Peyer's patch (tissue), 4 donors: ENCODE data around the gene PTPRC. TPM values are rescaled to one million over a fixed set of nuclear protein-coding genes. Genes with fewer than 3 reads are reported as not detected.
A peak's percentile ranks its signal among the peaks of the same experiment; 100 is the strongest.

Experiments used
- DNase-seq, 3 donors: peaks; one replicate each; pipeline ENCODE4 v3.0.0-alpha.2; 2017 to 2019
- H3K27ac ChIP-seq, 4 donors: fragments of 200-600 bp; sonication (generic); one replicate each; pipeline ENCODE4 v1.5.1; 2016 to 2019
- H3K27me3 ChIP-seq, 2 donors: fragments of 200-600 bp; sonication (generic); one replicate each; pipeline ENCODE4 v1.5.1; 2019
- H3K36me3 ChIP-seq, 3 donors: fragments of 200-600 bp; sonication (generic); one replicate each; pipeline ENCODE4 v1.5.1; 2016 to 2019
- H3K4me1 ChIP-seq, 4 donors: fragments of 200-600 bp; sonication (generic); one replicate each; pipeline ENCODE4 v1.5.1; 2016 to 2019
- H3K4me3 ChIP-seq, 4 donors: fragments of 200-600 bp; sonication (generic); 1 replicate in 3 of 4; 2 replicates in 1 of 4; pipeline ENCODE4 v1.5.1; 2016 to 2019; ENCODE audit warnings: mild to moderate bottlenecking in 1 of 4
- H3K9me3 ChIP-seq, 4 donors: fragments of 200-600 bp; sonication (generic); one replicate each; pipeline ENCODE4 v1.5.1; 2016 to 2019; ENCODE audit warnings: mild to moderate bottlenecking in 1 of 4
- CTCF ChIP-seq, 6 experiments: fragments of 450-650 bp in 4 of 6; fragments of 200-600 bp in 2 of 6; sonication (generic) in 1 of 6; IDR thresholded peaks; one replicate each; pipeline ENCODE4 v1.5.1; 2017 to 2019; ENCODE audit warnings: antibody characterized with exemption in 6 of 6, mild to moderate bottlenecking in 3 of 6, moderate library complexity in 1 of 6
- POLR2A ChIP-seq, 2 donors: fragments of 450-650 bp; IDR thresholded peaks; one replicate each; pipeline ENCODE4 v1.5.1; 2017; ENCODE audit warnings: antibody characterized with exemption in 2 of 2, mild to moderate bottlenecking in 2 of 2, moderate library complexity in 2 of 2
- total RNA-seq, 4 donors: library from RNA; depleted of rRNA; stranded (reverse); fragments of >200 nt; gene quantifications; one replicate each; pipeline ENCODE4 v1.1.0, GENCODE V29; 2016

PTPRC gene
- total RNA-seq, 4 donors from 2014 or later: 13.3 to 127 (median 22.1) TPM

DNA sequence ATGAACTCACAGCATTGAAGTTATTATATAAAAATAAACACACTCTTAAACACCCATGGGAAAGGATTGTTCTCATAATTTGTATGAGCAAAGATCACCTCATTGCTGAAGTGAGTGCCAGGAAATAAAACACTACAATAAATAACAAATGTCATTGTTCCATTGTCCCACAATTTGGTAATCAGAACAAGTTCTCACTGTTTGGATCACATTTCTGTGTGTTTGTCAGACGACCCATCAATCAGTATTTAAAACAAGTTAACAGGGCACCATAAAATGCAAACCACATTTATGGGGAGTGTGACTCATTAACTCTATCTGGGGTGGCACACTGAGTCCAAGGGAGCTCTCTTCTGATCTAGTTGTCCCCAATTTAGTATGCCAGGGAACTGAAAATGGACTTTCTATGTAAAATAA is 124.5 kb downstream of the PTPRC start:
- no peaks in the 10 kb centered on the region for H3K4me1 ChIP-seq
- H3K36me3 ChIP-seq: no peaks in the 10 kb centered on the region
- no peaks in the 10 kb centered on the region for H3K27me3 ChIP-seq
- DNase-seq: no peak
- H3K27ac ChIP-seq: no peak overlapping the region
- no peaks in the 10 kb centered on the region for H3K9me3 ChIP-seq
- no peak overlapping the region for H3K4me3 ChIP-seq
- TF ChIP-seq POLR2A (IDR thresholded peaks at IDR 0.05) (no peak), CTCF (IDR thresholded peaks at IDR 0.05) (no peak)

GRCh38 chr1:198764748-198765147 is 125.9 kb downstream of the PTPRC start:
- Histone ChIP-seq H3K27me3 (no peaks in the 10 kb centered on the region), H3K36me3 (no peaks in the 10 kb centered on the region), H3K27ac (no peak overlapping the region), H3K4me3 (no peak overlapping the region), H3K4me1 (no peaks in the 10 kb centered on the region), H3K9me3 (no peaks in the 10 kb centered on the region)
- no peak for DNase-seq
- TF ChIP-seq POLR2A (IDR thresholded peaks at IDR 0.05): no peak
- TF ChIP-seq CTCF (IDR thresholded peaks at IDR 0.05): no peak

DNA sequence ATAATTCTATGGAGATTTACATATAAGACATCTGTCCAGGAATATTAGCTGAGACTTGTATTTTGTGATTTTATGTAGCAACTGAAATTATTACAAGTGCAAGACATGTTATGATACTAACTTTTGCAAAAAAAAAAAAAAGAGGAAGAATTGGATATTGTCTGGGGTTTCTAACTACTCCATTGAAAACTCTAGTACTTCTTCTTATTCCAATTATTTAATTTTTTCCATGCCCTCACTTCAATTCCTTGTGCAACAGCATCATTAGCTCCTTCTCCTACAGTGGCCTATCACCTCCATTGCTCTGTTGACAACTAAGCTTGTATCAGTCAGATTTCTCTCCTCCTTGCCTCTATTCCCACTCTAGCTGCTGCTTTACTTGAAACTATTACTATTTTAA is 126.6 kb downstream of the PTPRC start:
- no peak overlapping the region for H3K27ac ChIP-seq
- DNase-seq: no peak
- no peaks in the 10 kb centered on the region for H3K4me1 ChIP-seq
- H3K27me3 ChIP-seq: no peaks in the 10 kb centered on the region
- H3K9me3 ChIP-seq: no peaks in the 10 kb centered on the region
- TF ChIP-seq CTCF (IDR thresholded peaks at IDR 0.05) (no peak), POLR2A (IDR thresholded peaks at IDR 0.05) (no peak)
- no peaks in the 10 kb centered on the region for H3K36me3 ChIP-seq
- no peak overlapping the region for H3K4me3 ChIP-seq

DNA sequence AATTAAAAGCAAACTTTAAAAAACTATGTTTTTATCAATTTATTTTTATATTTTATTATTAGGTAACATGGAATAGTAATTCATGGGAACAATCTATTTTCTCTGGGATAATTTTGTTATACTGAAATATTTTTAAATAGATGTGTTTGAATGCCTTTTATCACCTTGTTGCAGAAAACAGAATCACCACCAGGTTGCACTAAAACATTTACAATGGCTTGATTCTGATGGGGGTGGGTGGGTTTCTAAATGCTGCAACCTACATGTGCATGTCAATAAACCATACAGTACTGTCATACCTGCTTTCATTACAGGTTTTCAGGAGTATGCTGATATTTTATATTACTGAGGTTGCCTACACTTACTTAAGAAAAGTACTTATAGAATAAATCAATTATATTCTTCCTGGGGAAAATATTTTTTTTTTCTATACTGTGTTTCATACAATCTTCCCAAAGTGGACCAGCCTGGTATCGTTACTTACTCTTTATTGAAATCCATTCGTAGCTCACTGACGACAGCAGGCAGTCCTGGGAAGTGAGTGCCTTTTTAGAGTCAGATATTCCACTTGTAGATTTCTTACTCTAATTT is 132.8 kb downstream of the PTPRC start:
- H3K4me1 ChIP-seq: no peaks in the 10 kb centered on the region

DNA sequence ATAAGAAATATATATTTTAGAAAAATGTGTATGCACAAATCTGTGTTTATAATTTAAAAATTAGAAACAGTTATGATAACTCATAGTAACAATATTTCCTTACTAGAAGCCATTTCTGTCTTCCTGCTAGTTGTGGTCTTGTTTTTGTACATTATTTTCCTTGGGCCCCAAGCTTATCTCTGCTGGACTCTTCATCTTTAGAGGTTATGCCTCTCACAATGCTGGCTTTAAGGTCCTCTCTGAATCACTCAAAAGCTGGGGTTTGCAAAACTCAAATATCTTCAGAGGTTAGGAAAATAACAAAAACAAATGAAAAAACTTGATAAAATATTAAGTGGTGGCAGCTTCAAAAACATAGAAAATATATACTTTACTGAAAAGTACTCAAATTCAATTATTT is 133.8 kb downstream of the PTPRC start:
- Histone ChIP-seq H3K9me3 (no peaks in the 10 kb centered on the region), H3K4me3 (no peak overlapping the region), H3K27ac (no peak overlapping the region), H3K27me3 (no peaks in the 10 kb centered on the region), H3K36me3 (no peaks in the 10 kb centered on the region), H3K4me1 (no peaks in the 10 kb centered on the region)
- no peak for DNase-seq
- TF ChIP-seq POLR2A (IDR thresholded peaks at IDR 0.05): no peak
- TF ChIP-seq CTCF (IDR thresholded peaks at IDR 0.05): no peak

More for the DNA sequence above, 132.8 kb downstream of the PTPRC start:
- no peak for DNase-seq
- Histone ChIP-seq H3K4me3 (no peak overlapping the region), H3K36me3 (no peaks in the 10 kb centered on the region), H3K27ac (no peak overlapping the region), H3K9me3 (no peaks in the 10 kb centered on the region), H3K27me3 (no peaks in the 10 kb centered on the region)
- TF ChIP-seq CTCF (IDR thresholded peaks at IDR 0.05) (peak in 4 of 6 experiments; percentile 7 to 29 (median 22)), POLR2A (IDR thresholded peaks at IDR 0.05) (no peak)

GRCh38 chr1:198773030-198773429 is 134.2 kb downstream of the PTPRC start:
- no peak overlapping the region for H3K27ac ChIP-seq
- H3K4me3 ChIP-seq: no peak overlapping the region
- H3K4me1 ChIP-seq: no peaks in the 10 kb centered on the region
- H3K36me3 ChIP-seq: no peaks in the 10 kb centered on the region
- DNase-seq: no peak
- TF ChIP-seq CTCF (IDR thresholded peaks at IDR 0.05) (no peak), POLR2A (IDR thresholded peaks at IDR 0.05) (no peak)
- no peaks in the 10 kb centered on the region for H3K9me3 ChIP-seq
- H3K27me3 ChIP-seq: no peaks in the 10 kb centered on the region
